GM10266 (cell line): ENCODE results near the gene TAS2R46.

Experiments used
- DNase-seq: peaks from one replicate; pipeline ENCODE4 v3.0.0; 2012; ENCODE audit errors: extremely low spot score
- TF ChIP-seq, protein P1 (sequence below): IDR thresholded peaks from 2 replicates; pipeline ENCODE4 v1.5.1; 2012; ENCODE audit warnings: mild to moderate bottlenecking, low read depth; ENCODE audit not compliant: control insufficient read depth, insufficient read depth; ENCODE audit errors: missing control alignments

TAS2R46 gene

DNA sequence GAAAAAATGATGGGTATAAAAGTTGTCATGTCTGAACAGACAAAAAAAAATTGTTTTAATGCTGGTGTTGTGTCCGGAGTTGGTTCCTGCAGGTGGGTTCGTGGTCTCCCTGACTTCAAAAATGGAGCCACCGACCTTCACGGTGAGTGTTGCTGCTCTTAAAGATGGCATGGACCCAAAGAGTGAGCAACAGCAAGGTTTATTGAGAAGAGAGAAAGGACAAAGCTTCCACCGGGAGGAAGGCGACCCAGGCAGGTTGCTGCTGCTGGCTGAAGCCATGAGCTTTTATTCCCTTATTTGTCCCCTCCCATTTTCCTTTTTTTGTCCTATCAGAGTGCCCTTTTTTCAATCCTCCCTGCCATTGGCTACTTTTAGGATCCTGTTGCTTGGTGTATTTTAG is 30.8 kb downstream of the TAS2R46 start, which contains the start of gene TAS2R31:
TAS2R31 (minus strand) TSS at position 101 of the 400 bp plus-strand sequence; CDS start at position 29, 72 bp downstream.
- DNase-seq, result no peak
- TF ChIP-seq, protein P1, sequence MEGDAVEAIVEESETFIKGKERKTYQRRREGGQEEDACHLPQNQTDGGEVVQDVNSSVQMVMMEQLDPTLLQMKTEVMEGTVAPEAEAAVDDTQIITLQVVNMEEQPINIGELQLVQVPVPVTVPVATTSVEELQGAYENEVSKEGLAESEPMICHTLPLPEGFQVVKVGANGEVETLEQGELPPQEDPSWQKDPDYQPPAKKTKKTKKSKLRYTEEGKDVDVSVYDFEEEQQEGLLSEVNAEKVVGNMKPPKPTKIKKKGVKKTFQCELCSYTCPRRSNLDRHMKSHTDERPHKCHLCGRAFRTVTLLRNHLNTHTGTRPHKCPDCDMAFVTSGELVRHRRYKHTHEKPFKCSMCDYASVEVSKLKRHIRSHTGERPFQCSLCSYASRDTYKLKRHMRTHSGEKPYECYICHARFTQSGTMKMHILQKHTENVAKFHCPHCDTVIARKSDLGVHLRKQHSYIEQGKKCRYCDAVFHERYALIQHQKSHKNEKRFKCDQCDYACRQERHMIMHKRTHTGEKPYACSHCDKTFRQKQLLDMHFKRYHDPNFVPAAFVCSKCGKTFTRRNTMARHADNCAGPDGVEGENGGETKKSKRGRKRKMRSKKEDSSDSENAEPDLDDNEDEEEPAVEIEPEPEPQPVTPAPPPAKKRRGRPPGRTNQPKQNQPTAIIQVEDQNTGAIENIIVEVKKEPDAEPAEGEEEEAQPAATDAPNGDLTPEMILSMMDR, result no peak

DNA sequence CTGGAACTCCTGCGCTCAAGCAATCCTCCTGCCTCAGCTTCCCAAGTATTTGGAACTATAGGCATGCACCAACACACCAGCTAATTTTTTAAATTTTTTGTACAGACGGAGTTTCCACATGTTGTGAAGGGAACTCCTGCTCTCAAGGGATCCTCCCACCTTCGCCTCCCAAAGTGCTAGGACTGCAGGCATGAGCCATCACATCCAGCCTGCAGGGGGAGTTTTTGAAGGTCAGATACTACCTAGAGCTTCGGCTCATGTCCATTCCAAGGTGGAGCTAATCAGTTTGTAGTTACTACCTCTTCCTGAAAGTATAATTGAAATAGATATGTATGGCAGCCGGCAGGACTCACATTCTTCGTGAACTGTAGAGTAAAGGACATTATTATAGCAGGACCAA is 36.0 kb downstream of the TAS2R46 start:
- TF ChIP-seq, protein P1, result no peak
- no peak for DNase-seq

DNA sequence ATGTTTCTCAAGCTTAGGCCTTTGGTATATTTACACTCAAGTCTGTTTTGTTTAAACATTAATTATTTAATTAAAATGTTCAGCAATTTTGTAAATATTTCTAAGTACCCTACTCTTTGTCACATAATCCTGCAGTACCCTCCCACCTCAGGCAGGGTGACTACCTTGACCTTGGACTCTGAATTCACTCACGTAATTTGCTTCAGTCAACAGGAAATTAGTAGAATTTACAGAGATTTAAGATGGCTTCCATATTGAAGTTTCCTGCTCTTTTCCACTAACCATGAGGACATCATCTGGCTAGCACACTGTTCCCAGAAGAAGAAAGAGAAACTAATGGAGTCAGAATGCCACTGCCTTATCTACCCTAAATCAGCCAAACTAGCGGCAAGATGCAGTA is 38.7 kb downstream of the TAS2R46 start:
- TF ChIP-seq, protein P1, result no peak
- DNase-seq, result no peak

- DNase-seq, result no peak
- TF ChIP-seq, protein P1, result no peak
Measured at GRCh38 chr12:11022520-11022919, 39.6 kb downstream of the TAS2R46 start, which contains the start of gene TAS2R19. TAS2R19 (minus strand) TSS chr12:11022620; CDS start chr12:11022571, 49 bp downstream.

GRCh38 chr12:11016937-11017336 is 45.2 kb downstream of the TAS2R46 start:
- no peak for DNase-seq
- TF ChIP-seq, protein P1, result no peak

DNA sequence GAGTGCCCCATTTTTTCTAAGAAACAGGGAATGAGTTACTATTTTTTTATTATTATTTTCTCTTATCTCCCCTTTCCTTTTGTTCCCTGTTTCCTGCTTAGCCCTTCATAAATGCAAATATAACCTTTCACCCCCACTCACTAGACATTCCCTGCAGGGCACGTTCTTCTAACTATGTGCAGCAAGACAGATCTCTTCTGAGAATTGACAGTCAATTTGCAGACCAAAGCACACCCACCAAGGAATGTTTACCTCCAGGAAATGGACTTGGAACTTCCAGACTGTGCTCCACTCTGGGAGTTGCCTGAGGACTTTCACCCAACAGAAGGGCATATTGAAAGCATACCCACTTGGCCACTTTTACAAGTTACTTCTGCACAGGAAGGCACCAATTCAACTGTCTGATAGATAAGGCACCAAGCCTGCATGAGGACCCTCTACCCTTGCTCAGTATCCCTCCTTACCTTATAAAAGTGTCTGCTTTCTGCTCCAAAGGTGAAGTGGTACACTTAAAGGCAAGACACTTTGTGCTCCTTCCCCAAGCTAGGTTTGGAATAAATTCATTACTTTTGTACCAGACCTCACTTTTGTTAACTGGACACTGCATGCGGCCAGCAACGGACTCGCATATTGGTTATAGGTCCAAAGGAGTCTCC is 46.2 kb downstream of the TAS2R46 start:
- TF ChIP-seq, protein P1, result no peak

DNA sequence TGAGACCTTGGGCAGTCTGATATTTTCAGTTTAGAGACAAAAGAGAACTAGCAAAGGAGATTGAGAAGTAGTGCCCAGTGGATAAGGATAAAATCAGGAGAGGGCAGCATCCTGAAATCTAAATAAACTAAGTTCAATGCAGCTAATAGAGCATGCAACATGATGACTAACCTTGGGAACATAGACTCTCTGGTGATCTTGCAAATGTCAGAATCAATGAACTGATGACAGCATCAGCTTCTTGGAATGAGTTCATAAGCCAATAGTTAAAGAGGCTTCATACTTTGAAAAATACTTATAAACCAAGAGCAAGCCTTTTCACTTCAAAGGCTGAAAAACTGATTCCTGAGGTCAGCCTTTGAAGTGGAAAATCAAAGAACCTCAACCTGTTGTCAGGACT is 47.9 kb downstream of the TAS2R46 start:
- TF ChIP-seq, protein P1, result no peak
- DNase-seq, result no peak

More for the DNA sequence above, 46.2 kb downstream of the TAS2R46 start:
- DNase-seq, result no peak
